Common myeloid progenitor, CD34-positive (primary cell): ENCODE results near the gene GRK5.

Experiments used
- CTCF ChIA-PET: fragments of 350-600 bp; sonication (Branson Sonifier 250); formaldehyde crosslinking; loops from one replicate; lab custom pipeline; 2021; ENCODE audit warnings: antibody characterized with exemption; lab: Charles Lee
- POLR2A ChIA-PET: fragments of 350-600 bp; sonication (Branson Sonifier 250); formaldehyde crosslinking; loops from one replicate; lab custom pipeline; 2021; ENCODE audit warnings: antibody characterized with exemption; lab: Charles Lee
- DNase-seq, 3 donors: peaks; one replicate each; pipeline versions ENCODE4 v3.0.0 to v3.0.0-alpha.2; 2013
- H3K27ac ChIP-seq, 2 experiments: 1 replicate in 1 of 2; 2 replicates in 1 of 2; pipeline ENCODE4 v1.7.0; 2013; ENCODE audit warnings: inconsistent platforms in 2 of 2, low read length in 2 of 2, mild to moderate bottlenecking in 2 of 2, low read depth in 1 of 2, moderate library complexity in 1 of 2; ENCODE audit not compliant: severe bottlenecking in 2 of 2, insufficient read depth in 1 of 2, poor library complexity in 1 of 2
- H3K27me3 ChIP-seq, 5 experiments: replicated peaks in 2 of 5; 1 replicate in 3 of 5; 2 replicates in 2 of 5; pipeline versions ENCODE4 v1.6.1 to v1.7.0; 2013; ENCODE audit warnings: low read length in 4 of 5, mild to moderate bottlenecking in 2 of 5, moderate library complexity in 2 of 5, inconsistent platforms in 1 of 5; ENCODE audit not compliant: insufficient read depth in 5 of 5, control insufficient read depth in 4 of 5
- H3K36me3 ChIP-seq, 4 experiments: 1 replicate in 2 of 4; 2 replicates in 2 of 4; pipeline versions ENCODE4 v1.6.1 to v1.7.0; 2013; ENCODE audit warnings: low read length in 3 of 4, control low read depth in 1 of 4, mild to moderate bottlenecking in 1 of 4; ENCODE audit not compliant: control insufficient read depth in 4 of 4, insufficient read depth in 4 of 4
- H3K4me1 ChIP-seq, 4 experiments: 1 replicate in 3 of 4; 2 replicates in 1 of 4; pipeline versions ENCODE4 v1.6.1 to v1.7.1; 2013; ENCODE audit warnings: low read length in 3 of 4, mild to moderate bottlenecking in 3 of 4, control low read depth in 1 of 4, inconsistent platforms in 1 of 4, moderate library complexity in 1 of 4; ENCODE audit not compliant: control insufficient read depth in 4 of 4, insufficient read depth in 4 of 4; ENCODE audit errors: control extremely low read depth in 1 of 4
- H3K4me3 ChIP-seq, 7 experiments: 1 replicate in 4 of 7; 2 replicates in 3 of 7; pipeline versions ENCODE4 v1.5.1 to v1.7.0; 2013; ENCODE audit warnings: mild to moderate bottlenecking in 7 of 7, low read length in 6 of 7, moderate library complexity in 6 of 7, inconsistent platforms in 2 of 7, low read depth in 2 of 7, control low read depth in 1 of 7; ENCODE audit not compliant: insufficient read depth in 4 of 7, control insufficient read depth in 1 of 7; ENCODE audit errors: extremely low read depth in 1 of 7
- H3K9me3 ChIP-seq, 5 experiments: 1 replicate in 4 of 5; 2 replicates in 1 of 5; pipeline versions ENCODE4 v1.6.1 to v1.7.1; 2013; ENCODE audit warnings: low read length in 4 of 5, mild to moderate bottlenecking in 2 of 5, inconsistent platforms in 1 of 5, low read depth in 1 of 5, moderate library complexity in 1 of 5; ENCODE audit not compliant: control insufficient read depth in 4 of 5, insufficient read depth in 2 of 5; ENCODE audit errors: control extremely low read depth in 1 of 5
- WGBS: methylation state at CpG from one replicate; pipeline ENCODE4 v1.1.5; 2013; ENCODE audit not compliant: insufficient coverage; 5-methylcytosine and 5-hydroxymethylcytosine counted together

The GRK5 gene

GRCh38 chr10:119480667-119481066 lies 273.3 kb downstream of the GRK5 start:
- H3K4me3 ChIP-seq: no peak overlapping the region
- WGBS: 100% methylated on average over 4 of the region's 4 CpGs
- peaks cover 0 to 9% (median 7%) of the 10 kb centered on the region in 5 experiments for H3K9me3 ChIP-seq
- DNase-seq: no peak
- CTCF ChIA-PET: interaction anchor here (1.0 to 1.2 kb wide), 2 partner anchors 9 to 10 kb away, joined by 3 read pairs; no protein-coding TSS in a partner anchor
- H3K36me3 ChIP-seq: no peaks in the 10 kb centered on the region
- H3K27ac ChIP-seq: no peak overlapping the region
- H3K27me3 ChIP-seq: no peaks in the 10 kb centered on the region
- H3K4me1 ChIP-seq: peaks cover 0 to 6% (median 0%) of the 10 kb centered on the region in 4 experiments
- POLR2A ChIA-PET: no interaction called here

GRCh38 chr10:119481781-119482426 lies 274.5 kb downstream of the GRK5 start:
- Histone ChIP-seq H3K9me3 (peaks cover 0 to 9% (median 7%) of the 10 kb centered on the region in 5 experiments), H3K27me3 (no peaks in the 10 kb centered on the region), H3K36me3 (no peaks in the 10 kb centered on the region), H3K4me3 (no peak overlapping the region), H3K4me1 (peaks cover 0 to 6% (median 0%) of the 10 kb centered on the region in 4 experiments), H3K27ac (no peak overlapping the region)
- no peak for DNase-seq
- ChIA-PET CTCF (interaction anchor here (1.0 to 1.2 kb wide), 2 partner anchors 8 to 12 kb away, joined by 3 read pairs; no protein-coding TSS in a partner anchor), POLR2A (no interaction called here)
- WGBS: 90% methylated on average over 8 of the region's 12 CpGs

GRCh38 chr10:119483001-119483400 lies 275.6 kb downstream of the GRK5 start:
- Histone ChIP-seq H3K9me3 (peaks cover 0 to 9% (median 7%) of the 10 kb centered on the region in 5 experiments), H3K36me3 (no peaks in the 10 kb centered on the region), H3K27me3 (no peaks in the 10 kb centered on the region), H3K27ac (no peak overlapping the region), H3K4me1 (peaks cover 0 to 6% (median 0%) of the 10 kb centered on the region in 4 experiments), H3K4me3 (no peak overlapping the region)
- DNase-seq: peak; percentile 21 to 68 (median 65)
- ChIA-PET POLR2A (no interaction called here), CTCF (no interaction called here)
- WGBS: 35% methylated on average over 3 of the region's 6 CpGs

GRCh38 chr10:119483839-119484238 lies 276.5 kb downstream of the GRK5 start:
- Histone ChIP-seq H3K4me1 (peaks cover 0 to 3% (median 0%) of the 10 kb centered on the region in 4 experiments), H3K27me3 (no peaks in the 10 kb centered on the region), H3K36me3 (no peaks in the 10 kb centered on the region), H3K27ac (no peak overlapping the region), H3K4me3 (no peak overlapping the region), H3K9me3 (peaks cover 0 to 9% (median 7%) of the 10 kb centered on the region in 5 experiments)
- peak in 2 of 3 donors; percentile 32 to 43 for DNase-seq
- CTCF ChIA-PET: interaction anchor here (0.6 kb wide), 1 partner anchor 11 kb away, joined by 3 read pairs; no protein-coding TSS in a partner anchor
- POLR2A ChIA-PET: no interaction called here
- WGBS: 75% methylated on average over 9 of the region's 9 CpGs

- H3K27ac ChIP-seq: no peak overlapping the region
These were observed 281.3 kb downstream of the GRK5 start for GRCh38 chr10:119488675-119489074.

GRCh38 chr10:119489991-119490326 lies 282.6 kb downstream of the GRK5 start:
- ChIA-PET CTCF (interaction anchor here (0.7 to 2.2 kb wide), 14 partner anchors 9 to 291 kb away, joined by 3 to 9 read pairs (median 4); partner anchors contain the start of gene GRK5), POLR2A (interaction anchor here (0.6 to 0.7 kb wide), 2 partner anchors 52 to 180 kb away, joined by 3 to 4 read pairs; no protein-coding TSS in a partner anchor)
- 38% methylated on average over 3 of the region's 5 CpGs for WGBS
- no peaks in the 10 kb centered on the region for H3K36me3 ChIP-seq
- no peak for DNase-seq
- H3K4me3 ChIP-seq: peak overlapping the region in 3 of 7 experiments; percentile 15 to 74 (median 57)
- H3K27me3 ChIP-seq: no peaks in the 10 kb centered on the region
- no peak overlapping the region for H3K27ac ChIP-seq
- H3K9me3 ChIP-seq: no peaks in the 10 kb centered on the region
- H3K4me1 ChIP-seq: peaks cover 2 to 39% (median 31%) of the 10 kb centered on the region in 4 experiments

More at GRCh38 chr10:119488675-119489074, 281.3 kb downstream of the GRK5 start:
- WGBS: 83% methylated on average over 2 of the region's 7 CpGs
- ChIA-PET POLR2A (interaction anchor here (0.6 kb wide), 1 partner anchor 113 kb away, joined by 4 read pairs; no protein-coding TSS in a partner anchor), CTCF (interaction anchor here (0.6 to 1.7 kb wide), 7 partner anchors 12 to 148 kb away, joined by 3 to 6 read pairs (median 3); no protein-coding TSS in a partner anchor)
- no peaks in the 10 kb centered on the region for H3K36me3 ChIP-seq
- H3K27me3 ChIP-seq: no peaks in the 10 kb centered on the region
- no peak overlapping the region for H3K4me3 ChIP-seq
- no peak for DNase-seq
- H3K4me1 ChIP-seq: peaks cover 2 to 35% (median 28%) of the 10 kb centered on the region in 4 experiments
- no peaks in the 10 kb centered on the region for H3K9me3 ChIP-seq
